Esophagus squamous epithelium (tissue), 5 donors: ENCODE measurements around the gene EXOSC5. TPM values are rescaled to one million over a fixed set of nuclear protein-coding genes. Genes with fewer than 3 reads are reported as not detected.
A peak's percentile ranks its signal among the peaks of the same experiment; 100 is the strongest.

ENCODE experiments used
- DNase-seq: peaks from one replicate; lab custom pipeline; 2025; lab: John Stamatoyannopoulos, UW
- H3K27ac ChIP-seq, 4 donors: fragments of 200-600 bp; sonication (generic); one replicate each; pipeline ENCODE4 v1.5.1; 2016 to 2019; ENCODE audit warnings: mild to moderate bottlenecking in 1 of 4
- H3K27me3 ChIP-seq, 4 donors: fragments of 200-600 bp; sonication (generic); 1 replicate in 3 of 4; 2 replicates in 1 of 4; pipeline versions ENCODE4 v1.5.1 to v1.6.0; 2017 to 2021; ENCODE audit warnings: antibody characterized with exemption in 1 of 4
- H3K36me3 ChIP-seq, 3 donors: fragments of 200-600 bp; sonication (generic); one replicate each; pipeline ENCODE4 v1.5.1; 2016 to 2019
- H3K4me1 ChIP-seq, 3 donors: fragments of 200-600 bp; sonication (generic); one replicate each; pipeline ENCODE4 v1.5.1; 2017 to 2019
- H3K4me3 ChIP-seq, 4 donors: fragments of 200-600 bp; sonication (generic); 1 replicate in 3 of 4; 2 replicates in 1 of 4; pipeline ENCODE4 v1.5.1; 2016 to 2019; ENCODE audit warnings: mild to moderate bottlenecking in 2 of 4, moderate library complexity in 1 of 4
- H3K9me3 ChIP-seq, 3 donors: fragments of 200-600 bp; sonication (generic); one replicate each; pipeline ENCODE4 v1.5.1; 2016 to 2019
- POLR2A ChIP-seq, 4 donors: fragments of 450-650 bp; IDR thresholded peaks; one replicate each; pipeline ENCODE4 v1.6.1; 2017; ENCODE audit warnings: antibody characterized with exemption in 4 of 4, mild to moderate bottlenecking in 4 of 4, moderate library complexity in 3 of 4
- whole genome bisulfite sequencing, 2 donors: methylation state at CpG; one replicate each; pipeline ENCODE4 v1.1.5; 2018; 5-methylcytosine and 5-hydroxymethylcytosine counted together
- intact Hi-C: fragments of 100-400 bp; cut with DNase I; formaldehyde crosslinking; loops from one replicate; pipeline ENCODE4 v1.15.0; 2022
- total RNA-seq, 4 donors: library from RNA; depleted of rRNA; stranded (reverse); fragments of >200 nt; gene quantifications; one replicate each; pipeline ENCODE4 v1.1.0, GENCODE V29; 2016
- TF ChIP-seq, protein P1 (sequence below), 6 experiments: fragments of 450-650 bp in 4 of 6; fragments of 200-600 bp in 2 of 6; sonication (generic) in 2 of 6; IDR thresholded peaks; one replicate each; pipeline ENCODE4 v1.5.1; 2016 to 2019; ENCODE audit warnings: antibody characterized with exemption in 6 of 6, mild to moderate bottlenecking in 4 of 6, moderate library complexity in 4 of 6
- donor health status: DM: yes; HTN: yes; CAD: no.

The EXOSC5 gene
- total RNA-seq, 4 donors from 2014 or later = 22.4 to 37.0 (median 28.6) TPM

DNA sequence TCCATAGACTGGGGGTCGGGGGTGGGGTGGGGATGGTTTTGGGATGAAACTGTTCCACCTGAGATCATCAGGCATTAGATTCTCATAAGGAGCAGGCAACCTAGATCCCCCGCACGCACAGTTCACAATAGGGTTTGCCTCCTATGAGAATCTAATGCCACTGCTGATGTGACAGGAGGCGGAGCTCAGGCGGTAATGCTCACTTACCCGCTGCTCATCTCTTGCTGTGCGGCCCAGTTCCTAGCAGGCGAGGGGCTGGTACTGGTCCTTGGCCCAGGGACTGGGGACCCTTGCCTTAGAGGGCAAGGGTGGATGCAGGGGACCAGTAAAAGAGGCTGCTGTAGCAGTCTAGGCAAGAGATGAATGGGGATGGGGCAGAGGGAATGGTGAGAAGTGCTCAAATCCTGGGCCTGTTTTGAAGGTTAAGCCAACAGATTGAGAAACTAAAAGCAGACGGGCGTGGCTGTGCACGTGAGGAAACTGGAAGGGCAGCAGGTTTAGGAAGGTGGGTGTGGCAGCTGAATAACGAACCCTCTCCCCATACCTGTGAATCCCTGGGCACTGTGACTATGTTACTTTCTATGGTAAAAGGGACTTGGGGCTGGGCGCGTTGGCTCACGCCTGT is 44.3 kb upstream of the EXOSC5 start:
- intact Hi-C loops = loop anchor here (10.0 kb wide), 1 partner anchor 123 kb away; no protein-coding TSS in a partner anchor
- Histone ChIP-seq H3K9me3 (no peaks in the 10 kb centered on the region), H3K4me3 (no peak overlapping the region), H3K36me3 (peaks cover 0 to 17% (median 0%) of the 10 kb centered on the region in 3 donors), H3K27me3 (peaks cover 0 to 29% (median 0%) of the 10 kb centered on the region in 4 donors), H3K27ac (no peak overlapping the region), H3K4me1 (peaks cover 5 to 31% (median 7%) of the 10 kb centered on the region in 3 donors)
- DNase-seq = no peak
- WGBS, 2 donors = 72 to 81% methylated on average over 9 to 13 of the region's 15 CpGs
- TF ChIP-seq POLR2A (IDR thresholded peaks at IDR 0.05) = no peak
- TF ChIP-seq, protein P1, sequence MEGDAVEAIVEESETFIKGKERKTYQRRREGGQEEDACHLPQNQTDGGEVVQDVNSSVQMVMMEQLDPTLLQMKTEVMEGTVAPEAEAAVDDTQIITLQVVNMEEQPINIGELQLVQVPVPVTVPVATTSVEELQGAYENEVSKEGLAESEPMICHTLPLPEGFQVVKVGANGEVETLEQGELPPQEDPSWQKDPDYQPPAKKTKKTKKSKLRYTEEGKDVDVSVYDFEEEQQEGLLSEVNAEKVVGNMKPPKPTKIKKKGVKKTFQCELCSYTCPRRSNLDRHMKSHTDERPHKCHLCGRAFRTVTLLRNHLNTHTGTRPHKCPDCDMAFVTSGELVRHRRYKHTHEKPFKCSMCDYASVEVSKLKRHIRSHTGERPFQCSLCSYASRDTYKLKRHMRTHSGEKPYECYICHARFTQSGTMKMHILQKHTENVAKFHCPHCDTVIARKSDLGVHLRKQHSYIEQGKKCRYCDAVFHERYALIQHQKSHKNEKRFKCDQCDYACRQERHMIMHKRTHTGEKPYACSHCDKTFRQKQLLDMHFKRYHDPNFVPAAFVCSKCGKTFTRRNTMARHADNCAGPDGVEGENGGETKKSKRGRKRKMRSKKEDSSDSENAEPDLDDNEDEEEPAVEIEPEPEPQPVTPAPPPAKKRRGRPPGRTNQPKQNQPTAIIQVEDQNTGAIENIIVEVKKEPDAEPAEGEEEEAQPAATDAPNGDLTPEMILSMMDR (IDR thresholded peaks at IDR 0.05) = no peak

DNA sequence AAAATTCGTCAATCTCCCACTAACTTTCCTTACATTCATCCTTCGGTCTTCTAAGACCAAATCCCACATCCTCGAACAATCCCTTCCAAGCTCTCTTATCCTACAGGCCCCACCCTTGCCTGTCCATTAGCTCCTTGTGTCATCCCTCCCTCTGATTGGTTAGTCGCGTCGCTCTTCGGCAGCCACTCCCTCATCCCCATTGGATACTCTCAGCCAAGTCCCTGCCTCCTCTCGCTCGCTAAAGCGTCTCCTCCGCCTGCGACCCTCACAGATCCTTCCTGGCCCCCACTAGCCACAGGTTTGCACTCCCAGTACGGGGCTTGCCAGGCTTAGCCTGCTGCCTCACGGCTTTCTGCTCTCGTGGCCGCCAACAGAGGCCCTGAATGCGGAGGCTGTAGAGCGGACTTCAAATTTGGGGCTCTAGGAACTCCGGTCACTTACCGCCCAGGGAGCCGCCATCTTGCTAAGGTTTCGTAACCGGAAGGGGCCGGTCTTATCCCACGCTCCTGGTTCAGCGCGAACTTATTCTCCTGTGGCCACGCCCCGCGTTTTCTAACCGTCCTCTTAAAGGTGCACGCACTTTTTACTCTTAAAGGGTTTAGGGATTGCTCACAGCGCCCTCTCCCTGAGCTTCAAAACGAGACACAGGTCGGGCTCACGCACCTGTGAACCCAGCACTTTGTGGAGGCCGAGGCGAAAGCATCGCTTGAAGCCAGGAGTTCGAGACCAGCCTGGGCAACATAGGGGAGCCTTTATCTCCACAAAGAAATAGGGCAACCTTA is 42.5 kb upstream of the EXOSC5 start, which contains the start of gene DMAC2:
Gene DMAC2, minus strand, starts transcription at position 472 of the 782 bp plus-strand sequence. Its CDS starts 13 bp downstream, at position 459.
- intact Hi-C loops = loop anchor here (10.0 kb wide), 1 partner anchor 125 kb away; no protein-coding TSS in a partner anchor
- WGBS, 2 donors = 0 to 1% methylated on average over 15 to 17 of the region's 40 CpGs
- peak; percentile 86 for DNase-seq

DNA sequence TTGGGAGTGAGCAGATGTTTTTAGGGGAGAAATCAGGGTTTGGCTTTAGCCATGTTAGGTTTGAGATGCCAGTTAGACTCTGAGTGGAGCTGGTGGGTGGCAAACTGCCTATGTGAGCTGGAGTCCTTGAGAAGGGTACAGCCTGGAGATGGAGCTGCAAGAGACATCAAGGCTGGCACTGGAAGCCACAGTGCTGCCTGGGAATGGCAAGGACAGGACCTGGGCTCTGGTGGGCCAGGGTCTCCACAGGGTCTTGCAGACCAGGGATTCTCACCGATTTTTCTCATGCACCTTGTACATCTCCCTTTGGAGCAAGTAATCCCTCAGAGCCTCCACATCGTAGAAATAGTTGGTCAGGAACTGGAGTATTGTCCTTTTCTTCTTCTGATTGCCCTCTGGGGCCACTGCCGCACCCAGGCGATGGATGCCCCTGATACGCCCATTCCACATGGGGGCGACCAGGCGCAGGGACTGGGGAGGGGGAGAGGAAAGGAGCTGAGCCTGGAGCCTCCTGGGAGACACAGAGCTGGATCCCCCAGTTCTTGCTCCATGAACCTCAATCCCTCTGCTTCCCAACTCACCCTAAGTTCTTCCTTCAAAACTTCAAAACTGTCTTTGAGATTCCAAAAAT is 40.9 kb upstream of the EXOSC5 start:
- H3K27ac ChIP-seq = no peak overlapping the region
- peaks cover 0 to 12% (median 0%) of the 10 kb centered on the region in 4 donors for H3K27me3 ChIP-seq
- H3K36me3 ChIP-seq = peaks cover 0 to 48% (median 3%) of the 10 kb centered on the region in 3 donors
- TF ChIP-seq, protein P1 (IDR thresholded peaks at IDR 0.05) = no peak
- no peak for TF ChIP-seq POLR2A (IDR thresholded peaks at IDR 0.05)
- H3K4me1 ChIP-seq = peaks cover 5 to 31% (median 7%) of the 10 kb centered on the region in 3 donors
- intact Hi-C loops = no loop called here
- 83 to 88% methylated on average over 7 of the region's 7 CpGs for WGBS, 2 donors
- H3K4me3 ChIP-seq = no peak overlapping the region
- DNase-seq = no peak
- no peaks in the 10 kb centered on the region for H3K9me3 ChIP-seq

More for the DNA sequence above, 42.5 kb upstream of the EXOSC5 start, which contains the start of gene DMAC2:
- H3K9me3 ChIP-seq = no peaks in the 10 kb centered on the region
- TF ChIP-seq, protein P1 (IDR thresholded peaks at IDR 0.05) = peak; percentile 20 to 60 (median 46)
- TF ChIP-seq POLR2A (IDR thresholded peaks at IDR 0.05) = peak in 2 of 4 donors; percentile 59 to 75
- H3K27me3 ChIP-seq = peaks cover 0 to 14% (median 0%) of the 10 kb centered on the region in 4 donors
- H3K27ac ChIP-seq = peak within 1 kb of the TSS; percentile 97 to 98 (median 97)
- H3K4me1 ChIP-seq = peaks cover 5 to 31% (median 7%) of the 10 kb centered on the region in 3 donors
- peak within 1 kb of the TSS; percentile 74 to 95 (median 82) for H3K4me3 ChIP-seq
- H3K36me3 ChIP-seq = peaks cover 0 to 35% (median 0%) of the 10 kb centered on the region in 3 donors

DNA sequence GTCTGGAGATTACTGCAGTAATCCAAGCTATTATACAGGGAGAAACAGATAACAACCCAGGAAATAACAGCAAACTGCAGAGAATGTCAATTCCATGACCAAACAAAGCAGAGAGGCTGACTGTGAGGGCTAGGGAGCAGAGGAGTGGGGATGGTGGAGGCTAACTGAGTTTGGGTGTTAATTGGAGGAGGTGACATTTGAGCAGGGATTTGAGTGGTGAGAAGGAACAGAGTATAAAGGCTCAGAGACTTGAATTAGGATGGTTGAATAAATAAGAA is 39.5 kb upstream of the EXOSC5 start:
- Histone ChIP-seq H3K27me3 (peaks cover 0 to 3% (median 0%) of the 10 kb centered on the region in 4 donors), H3K4me3 (no peak overlapping the region), H3K4me1 (peaks cover 5 to 29% (median 7%) of the 10 kb centered on the region in 3 donors), H3K27ac (no peak overlapping the region), H3K36me3 (peaks cover 7 to 63% (median 14%) of the 10 kb centered on the region in 3 donors), H3K9me3 (no peaks in the 10 kb centered on the region)
- TF ChIP-seq POLR2A (IDR thresholded peaks at IDR 0.05) = no peak
- TF ChIP-seq, protein P1 (IDR thresholded peaks at IDR 0.05) = no peak
- intact Hi-C loops = no loop called here
- DNase-seq = no peak
